DND-41 (cell line): ENCODE measurements around the gene PRELID1.

Experiments used
- EZH2 ChIP-seq: IDR thresholded peaks from 3 replicates; pipeline ENCODE4 v1.6.1; 2012; ENCODE audit warnings: borderline replicate concordance, low read depth, mild to moderate bottlenecking, moderate library complexity, low read length, inconsistent platforms; ENCODE audit not compliant: severe bottlenecking
- TF ChIP-seq, protein P1 (sequence below): IDR thresholded peaks from 2 replicates; pipeline ENCODE4 v1.5.1; 2012; ENCODE audit warnings: borderline replicate concordance, low read length, moderate library complexity, mild to moderate bottlenecking; ENCODE audit not compliant: poor library complexity, severe bottlenecking; ENCODE audit errors: extremely low read depth

DNA sequence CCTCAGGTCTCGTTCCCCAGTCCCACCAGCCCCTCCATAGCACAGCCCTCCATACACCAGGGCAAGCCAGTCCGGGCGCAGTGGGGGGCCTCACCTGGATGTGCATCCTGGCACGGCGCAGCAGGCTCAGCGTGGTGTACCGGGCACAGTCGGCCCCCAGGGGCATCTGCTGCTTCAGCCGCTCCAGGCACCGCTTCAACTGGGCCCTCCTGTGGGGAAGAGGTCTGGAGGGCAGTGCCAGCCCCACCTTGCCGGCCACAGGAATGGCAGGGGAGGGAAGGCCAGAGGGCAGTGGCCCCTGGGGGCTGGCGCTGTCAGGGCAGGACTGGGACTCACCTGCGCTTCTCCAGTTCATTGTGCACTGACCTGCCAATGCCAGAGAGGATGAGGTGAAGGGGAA is 6.7 kb downstream of the PRELID1 start:
- TF ChIP-seq EZH2: no peak
- TF ChIP-seq, protein P1, sequence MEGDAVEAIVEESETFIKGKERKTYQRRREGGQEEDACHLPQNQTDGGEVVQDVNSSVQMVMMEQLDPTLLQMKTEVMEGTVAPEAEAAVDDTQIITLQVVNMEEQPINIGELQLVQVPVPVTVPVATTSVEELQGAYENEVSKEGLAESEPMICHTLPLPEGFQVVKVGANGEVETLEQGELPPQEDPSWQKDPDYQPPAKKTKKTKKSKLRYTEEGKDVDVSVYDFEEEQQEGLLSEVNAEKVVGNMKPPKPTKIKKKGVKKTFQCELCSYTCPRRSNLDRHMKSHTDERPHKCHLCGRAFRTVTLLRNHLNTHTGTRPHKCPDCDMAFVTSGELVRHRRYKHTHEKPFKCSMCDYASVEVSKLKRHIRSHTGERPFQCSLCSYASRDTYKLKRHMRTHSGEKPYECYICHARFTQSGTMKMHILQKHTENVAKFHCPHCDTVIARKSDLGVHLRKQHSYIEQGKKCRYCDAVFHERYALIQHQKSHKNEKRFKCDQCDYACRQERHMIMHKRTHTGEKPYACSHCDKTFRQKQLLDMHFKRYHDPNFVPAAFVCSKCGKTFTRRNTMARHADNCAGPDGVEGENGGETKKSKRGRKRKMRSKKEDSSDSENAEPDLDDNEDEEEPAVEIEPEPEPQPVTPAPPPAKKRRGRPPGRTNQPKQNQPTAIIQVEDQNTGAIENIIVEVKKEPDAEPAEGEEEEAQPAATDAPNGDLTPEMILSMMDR: no peak
